CD8-positive, alpha-beta memory T cell (primary cell): Measurements from ENCODE around the gene TRIM75. TPM values are rescaled to one million over a fixed set of nuclear protein-coding genes. Genes with fewer than 3 reads are reported as not detected.

Source experiments
- polyA plus RNA-seq: library from polyadenylated mRNA; unstranded; fragments of 300-500 nt; fragmentation: Illumina TruSeq; gene quantifications from one replicate; pipeline ENCODE4 v1.2.3, GENCODE V29; 2021
- total RNA-seq, 2 experiments: library from RNA; stranded (reverse); gene quantifications; one replicate each; pipeline ENCODE4 v1.2.3, GENCODE V29; 2021

Gene TRIM75
- total and polyA plus RNA-seq, 3 experiments from 2014 or later: not detected

Other genes starting within 250 kb of the TRIM75 start
- gene APELA, start 176.7 kb upstream of the TRIM75 start, total RNA-seq: not detected
- not detected for gene APELA, start 176.7 kb upstream of the TRIM75 start, polyA plus RNA-seq
- 1 to 10 TPM; 2.7 to 3.3 TPM for gene TRIM61, start 76.2 kb upstream of the TRIM75 start, total RNA-seq
- 1.3 TPM for gene TRIM61, start 76.2 kb upstream of the TRIM75 start, polyA plus RNA-seq
- not detected for gene TRIM60, start 21.9 kb upstream of the TRIM75 start, total RNA-seq
- not detected for gene TRIM60, start 21.9 kb upstream of the TRIM75 start, polyA plus RNA-seq
- gene TMEM192, start 59.0 kb downstream of the TRIM75 start, total RNA-seq: 10 to 100 TPM; 18.1 to 20.8 TPM
- gene TMEM192, start 59.0 kb downstream of the TRIM75 start, polyA plus RNA-seq: 23.9 TPM
- gene KLHL2, start 153.7 kb downstream of the TRIM75 start, total RNA-seq: 10 to 100 TPM; 25.7 to 25.9 TPM
- 5.2 TPM for gene KLHL2, start 153.7 kb downstream of the TRIM75 start, polyA plus RNA-seq